Measurements from ENCODE around the gene KCNMA1. TPM values are rescaled to one million over a fixed set of nuclear protein-coding genes. Genes with fewer than 3 reads are reported as not detected.
"Not testable (repeated sequence)": the region's sequence is repeated elsewhere in the genome, so short reads cannot be mapped to it uniquely, and the experiment has no call there.

KCNMA1 gene
- total and polyA plus RNA-seq, 2 donors from 2014 or later, result 4.2 to 8.9 TPM

DNA sequence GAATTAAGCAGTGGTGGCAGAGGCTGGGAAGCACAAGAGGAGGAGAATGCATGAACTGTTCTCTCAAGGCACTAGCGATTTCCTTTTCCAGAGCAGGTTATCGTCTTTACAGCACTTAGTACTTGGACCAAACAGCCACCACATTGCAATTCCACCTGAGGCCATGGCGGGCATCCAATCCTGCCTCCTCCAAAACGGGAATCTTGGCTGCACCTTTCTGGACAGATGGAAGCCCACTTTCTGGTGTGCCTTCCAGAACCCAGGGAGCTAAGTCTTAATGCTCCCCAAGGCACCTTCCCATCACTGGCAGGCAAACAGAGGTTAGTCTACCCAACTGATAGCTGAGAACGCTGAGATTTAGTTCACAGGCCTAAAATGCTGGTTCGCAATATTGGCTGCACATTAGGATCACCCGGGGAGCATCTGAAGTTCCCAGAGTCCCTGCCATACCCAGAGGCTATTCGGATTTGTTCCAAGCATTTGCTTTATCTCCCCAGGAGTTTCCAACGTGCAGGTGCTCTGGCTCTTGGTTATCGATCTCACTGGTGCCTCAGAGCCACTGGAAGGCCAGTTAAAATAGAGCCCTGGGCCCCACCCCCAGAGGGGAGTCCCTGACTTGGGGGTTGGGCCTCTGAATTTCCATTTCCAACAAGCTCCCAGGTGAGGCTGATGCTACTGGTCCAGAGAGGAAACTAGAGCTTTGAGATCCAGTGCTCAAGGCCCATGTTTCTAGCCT lies 62.2 kb downstream of the KCNMA1 start:
- Histone ChIP-seq H3K9ac (ENCODE audit: low read length in 3 of 3) (no peak overlapping the region), H3K4me1 (ENCODE audit: control insufficient read depth in 2 of 3, insufficient read depth in 2 of 3, low read depth in 1 of 3, low read length in 3 of 3) (no peaks in the 10 kb centered on the region), H3K9me3 (ENCODE audit: control insufficient read depth in 2 of 3, insufficient read depth in 1 of 3, low read length in 3 of 3) (no peaks in the 10 kb centered on the region), H3K27ac (ENCODE audit: low read depth in 2 of 2, low read length in 2 of 2) (no peak overlapping the region), H3K27me3 (ENCODE audit: control insufficient read depth, insufficient read depth, low read length) (no peaks in the 10 kb centered on the region), H3K36me3 (ENCODE audit: control insufficient read depth in 2 of 3, insufficient read depth in 3 of 3, low read length in 3 of 3) (no peaks in the 10 kb centered on the region), H3K4me3 (ENCODE audit: low read length in 3 of 3) (no peak overlapping the region)
- FAIRE-seq (no peak), DNase-seq (no peak)
- intact Hi-C loops (cut with DNase I), result no loop called here
- TF ChIP-seq, protein P1, sequence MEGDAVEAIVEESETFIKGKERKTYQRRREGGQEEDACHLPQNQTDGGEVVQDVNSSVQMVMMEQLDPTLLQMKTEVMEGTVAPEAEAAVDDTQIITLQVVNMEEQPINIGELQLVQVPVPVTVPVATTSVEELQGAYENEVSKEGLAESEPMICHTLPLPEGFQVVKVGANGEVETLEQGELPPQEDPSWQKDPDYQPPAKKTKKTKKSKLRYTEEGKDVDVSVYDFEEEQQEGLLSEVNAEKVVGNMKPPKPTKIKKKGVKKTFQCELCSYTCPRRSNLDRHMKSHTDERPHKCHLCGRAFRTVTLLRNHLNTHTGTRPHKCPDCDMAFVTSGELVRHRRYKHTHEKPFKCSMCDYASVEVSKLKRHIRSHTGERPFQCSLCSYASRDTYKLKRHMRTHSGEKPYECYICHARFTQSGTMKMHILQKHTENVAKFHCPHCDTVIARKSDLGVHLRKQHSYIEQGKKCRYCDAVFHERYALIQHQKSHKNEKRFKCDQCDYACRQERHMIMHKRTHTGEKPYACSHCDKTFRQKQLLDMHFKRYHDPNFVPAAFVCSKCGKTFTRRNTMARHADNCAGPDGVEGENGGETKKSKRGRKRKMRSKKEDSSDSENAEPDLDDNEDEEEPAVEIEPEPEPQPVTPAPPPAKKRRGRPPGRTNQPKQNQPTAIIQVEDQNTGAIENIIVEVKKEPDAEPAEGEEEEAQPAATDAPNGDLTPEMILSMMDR (IDR thresholded peaks at IDR 0.05; ENCODE audit: borderline replicate concordance, extremely low read depth, insufficient read depth), result no peak

DNA sequence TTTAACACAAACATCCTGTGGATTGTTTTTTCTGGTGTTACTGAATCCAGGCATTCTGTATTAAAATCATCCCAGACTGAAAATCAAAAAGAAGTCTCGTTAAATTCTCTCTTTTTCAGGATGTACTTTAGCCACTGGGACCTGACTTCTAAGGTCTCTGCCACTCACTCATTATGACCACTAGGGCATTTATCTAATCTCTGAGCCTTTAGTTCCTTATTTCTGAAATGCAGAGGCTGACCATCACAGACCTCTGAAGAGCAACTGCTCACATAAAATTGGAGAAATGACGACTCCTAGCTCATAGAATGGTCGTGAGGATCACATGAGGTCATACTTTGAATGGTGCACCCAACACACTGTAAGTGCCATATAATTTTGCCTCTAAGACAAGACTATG lies 63.2 kb downstream of the KCNMA1 start:
- TF ChIP-seq, protein P1 (IDR thresholded peaks at IDR 0.05; ENCODE audit: borderline replicate concordance, extremely low read depth, insufficient read depth), result no peak
- Histone ChIP-seq H3K27me3 (ENCODE audit: control insufficient read depth, insufficient read depth, low read length) (no peaks in the 10 kb centered on the region), H3K9ac (ENCODE audit: low read length in 3 of 3) (no peak overlapping the region), H3K36me3 (ENCODE audit: control insufficient read depth in 2 of 3, insufficient read depth in 3 of 3, low read length in 3 of 3) (no peaks in the 10 kb centered on the region), H3K9me3 (ENCODE audit: control insufficient read depth in 2 of 3, insufficient read depth in 1 of 3, low read length in 3 of 3) (no peaks in the 10 kb centered on the region), H3K27ac (ENCODE audit: low read depth in 2 of 2, low read length in 2 of 2) (no peak overlapping the region), H3K4me3 (ENCODE audit: low read length in 3 of 3) (no peak overlapping the region), H3K4me1 (ENCODE audit: control insufficient read depth in 2 of 3, insufficient read depth in 2 of 3, low read depth in 1 of 3, low read length in 3 of 3) (no peaks in the 10 kb centered on the region)
- DNase-seq (no peak), FAIRE-seq (no peak)
- intact Hi-C loops (cut with DNase I), result no loop called here

DNA sequence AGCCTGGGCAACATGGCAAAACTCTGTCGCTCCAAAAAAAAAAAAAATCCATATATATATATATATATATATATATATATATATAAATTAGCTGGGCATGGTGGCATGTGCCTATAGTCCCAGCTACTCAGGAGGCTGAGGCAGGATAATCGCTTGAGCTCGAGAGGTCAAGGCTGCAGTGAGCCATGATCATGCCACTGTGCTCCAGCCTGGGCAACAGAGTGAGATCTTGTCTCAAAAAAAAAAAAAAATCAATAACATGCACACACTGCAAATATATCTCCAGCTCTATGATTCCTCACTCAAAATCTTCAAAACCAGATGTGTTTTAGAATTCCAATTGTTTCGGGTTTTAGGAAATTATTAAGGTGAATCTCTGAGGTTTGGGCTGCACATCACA lies 65.1 kb downstream of the KCNMA1 start:
- H3K9me3 ChIP-seq (ENCODE audit: control insufficient read depth in 2 of 3, insufficient read depth in 1 of 3, low read length in 3 of 3); FAIRE-seq; H3K27ac ChIP-seq (ENCODE audit: low read depth in 2 of 2, low read length in 2 of 2); H3K9ac ChIP-seq (ENCODE audit: low read length in 3 of 3); H3K27me3 ChIP-seq (ENCODE audit: control insufficient read depth, insufficient read depth, low read length); H3K36me3 ChIP-seq (ENCODE audit: control insufficient read depth in 2 of 3, insufficient read depth in 3 of 3, low read length in 3 of 3); DNase-seq; H3K4me1 ChIP-seq (ENCODE audit: control insufficient read depth in 2 of 3, insufficient read depth in 2 of 3, low read depth in 1 of 3, low read length in 3 of 3); H3K4me3 ChIP-seq (ENCODE audit: low read length in 3 of 3); intact Hi-C loops (cut with DNase I): not testable (repeated sequence)

DNA sequence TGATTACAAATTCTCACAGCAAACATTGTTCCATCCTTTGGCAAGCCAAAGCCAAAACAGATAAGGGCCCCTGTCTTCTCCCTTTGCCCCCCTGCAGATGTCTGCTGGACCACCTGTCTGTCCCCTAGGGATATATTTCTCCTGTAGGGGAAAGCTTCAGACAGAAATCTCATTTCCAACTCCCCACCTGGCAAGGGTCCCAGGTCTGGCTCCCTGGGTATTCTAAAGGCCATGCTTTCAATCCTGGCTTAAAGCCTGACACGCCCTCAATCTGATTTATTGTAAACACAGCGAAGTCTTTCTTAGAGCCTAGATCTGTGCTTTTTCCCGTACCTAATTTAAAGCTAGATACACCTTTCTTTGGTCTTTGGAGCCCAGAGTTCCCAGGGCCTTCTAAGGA lies 66.1 kb downstream of the KCNMA1 start:
- H3K27me3 ChIP-seq (ENCODE audit: control insufficient read depth, insufficient read depth, low read length), result no peaks in the 10 kb centered on the region

More for the DNA sequence above, 66.1 kb downstream of the KCNMA1 start:
- Histone ChIP-seq H3K27ac (ENCODE audit: low read depth in 2 of 2, low read length in 2 of 2) (no peak overlapping the region), H3K36me3 (ENCODE audit: control insufficient read depth in 2 of 3, insufficient read depth in 3 of 3, low read length in 3 of 3) (no peaks in the 10 kb centered on the region), H3K9me3 (ENCODE audit: control insufficient read depth in 2 of 3, insufficient read depth in 1 of 3, low read length in 3 of 3) (no peaks in the 10 kb centered on the region), H3K9ac (ENCODE audit: low read length in 3 of 3) (no peak overlapping the region), H3K4me3 (ENCODE audit: low read length in 3 of 3) (no peak overlapping the region), H3K4me1 (ENCODE audit: control insufficient read depth in 2 of 3, insufficient read depth in 2 of 3, low read depth in 1 of 3, low read length in 3 of 3) (no peaks in the 10 kb centered on the region)
- intact Hi-C loops (cut with DNase I), result no loop called here
- TF ChIP-seq, protein P1 (IDR thresholded peaks at IDR 0.05; ENCODE audit: borderline replicate concordance, extremely low read depth, insufficient read depth), result no peak
- FAIRE-seq (no peak), DNase-seq (no peak)

Data from kidney (tissue), 14 donors.